ENCODE data around the gene AHRR.

- TF ChIP-seq CTCF (IDR thresholded peaks at IDR 0.05): no peak
- no peak for TF ChIP-seq POLR2A (IDR thresholded peaks at IDR 0.05)
- TF ChIP-seq EP300 (IDR thresholded peaks at IDR 0.05): no peak
These were observed 73.2 kb downstream of the AHRR start for GRCh38 chr5:394671-395155.

All from stomach (tissue), 4 donors.